ENCODE data around the gene LRRC41.

The LRRC41 gene

GRCh38 chr1:46303038-46303871 lies at the start of gene LRRC41, which contains the start of gene UQCRH:
LRRC41 (minus strand) TSS chr1:46303616; CDS start chr1:46303322, 294 bp downstream.
UQCRH (plus strand) TSS chr1:46303698; CDS start chr1:46303767, 69 bp downstream.
- Histone ChIP-seq H3K9me3 (ENCODE audit: insufficient read depth, low read length, severe bottlenecking) (no peaks in the 10 kb centered on the region), H2AFZ (ENCODE audit: low read depth, low read length) (peak within 1 kb of the TSS; percentile 81), H4K20me1 (ENCODE audit: insufficient read depth, low read length) (peaks cover 35% of the 10 kb centered on the region; the same call in 1 of the 2 replicates), H3K4me1 (ENCODE audit: insufficient read depth, low read length) (peaks cover 48% of the 10 kb centered on the region), H3K36me3 (ENCODE audit: insufficient read depth, low read length) (peaks cover 28% of the 10 kb centered on the region), H3K9ac (ENCODE audit: low read depth, low read length) (peak within 1 kb of the TSS; percentile 97), H3K4me2 (ENCODE audit: insufficient read depth, low read length) (peak within 1 kb of the TSS; percentile 88), H3K27me3 (ENCODE audit: insufficient read depth, low read length, poor library complexity) (no peaks in the 10 kb centered on the region), H3K27ac (ENCODE audit: low read length) (peak within 1 kb of the TSS; percentile 95), H3K79me2 (ENCODE audit: insufficient read depth, low read length) (peaks cover 98% of the 10 kb centered on the region), H3K4me3 (ENCODE audit: low read depth in 1 of 2, low read length in 2 of 2) (peak within 1 kb of the TSS; percentile 81 to 82)
- peak; percentile 93 for DNase-seq
- no peak for TF ChIP-seq EZH2 (IDR thresholded peaks at IDR 0.05; ENCODE audit: borderline replicate concordance, low read depth, low read length, severe bottlenecking)
- peak; percentile 33 for TF ChIP-seq CTCF (IDR thresholded peaks at IDR 0.05; ENCODE audit: borderline replicate concordance, extremely low read depth, low read length, poor library complexity, severe bottlenecking)
- peak; percentile 78 for ATAC-seq (ENCODE audit: insufficient read depth, low read depth)

- H2AFZ ChIP-seq (ENCODE audit: low read depth, low read length), result no peak overlapping the region
- TF ChIP-seq EZH2 (IDR thresholded peaks at IDR 0.05; ENCODE audit: borderline replicate concordance, low read depth, low read length, severe bottlenecking) (no peak), CTCF (IDR thresholded peaks at IDR 0.05; ENCODE audit: borderline replicate concordance, extremely low read depth, low read length, poor library complexity, severe bottlenecking) (no peak)
These were observed 48.9 kb upstream of the LRRC41 start for GRCh38 chr1:46352363-46352762.

GRCh38 chr1:46345281-46345680 lies 41.9 kb upstream of the LRRC41 start:
- Histone ChIP-seq H3K9me3 (ENCODE audit: insufficient read depth, low read length, severe bottlenecking) (no peaks in the 10 kb centered on the region), H3K4me2 (ENCODE audit: insufficient read depth, low read length) (no peak overlapping the region), H3K4me3 (ENCODE audit: low read depth in 1 of 2, low read length in 2 of 2) (no peak overlapping the region), H4K20me1 (ENCODE audit: insufficient read depth, low read length) (peaks cover 33% of the 10 kb centered on the region), H3K9ac (ENCODE audit: low read depth, low read length) (no peak overlapping the region), H2AFZ (ENCODE audit: low read depth, low read length) (no peak overlapping the region), H3K27ac (ENCODE audit: low read length) (no peak overlapping the region), H3K4me1 (ENCODE audit: insufficient read depth, low read length) (peaks cover 29% of the 10 kb centered on the region), H3K79me2 (ENCODE audit: insufficient read depth, low read length) (peaks cover 42% of the 10 kb centered on the region), H3K36me3 (ENCODE audit: insufficient read depth, low read length) (peaks cover 70% of the 10 kb centered on the region), H3K27me3 (ENCODE audit: insufficient read depth, low read length, poor library complexity) (no peaks in the 10 kb centered on the region)
- DNase-seq (no peak), ATAC-seq (ENCODE audit: insufficient read depth, low read depth) (no peak)
- TF ChIP-seq CTCF (IDR thresholded peaks at IDR 0.05; ENCODE audit: borderline replicate concordance, extremely low read depth, low read length, poor library complexity, severe bottlenecking) (no peak), EZH2 (IDR thresholded peaks at IDR 0.05; ENCODE audit: borderline replicate concordance, low read depth, low read length, severe bottlenecking) (no peak)

More at GRCh38 chr1:46352363-46352762, 48.9 kb upstream of the LRRC41 start:
- no peaks in the 10 kb centered on the region for H3K9me3 ChIP-seq (ENCODE audit: insufficient read depth, low read length, severe bottlenecking)
- H3K79me2 ChIP-seq (ENCODE audit: insufficient read depth, low read length), result no peaks in the 10 kb centered on the region
- no peaks in the 10 kb centered on the region for H4K20me1 ChIP-seq (ENCODE audit: insufficient read depth, low read length)
- peaks cover 72% of the 10 kb centered on the region for H3K36me3 ChIP-seq (ENCODE audit: insufficient read depth, low read length)
- no peaks in the 10 kb centered on the region for H3K27me3 ChIP-seq (ENCODE audit: insufficient read depth, low read length, poor library complexity)
- DNase-seq (no peak), ATAC-seq (ENCODE audit: insufficient read depth, low read depth) (no peak)
- no peak overlapping the region for H3K4me2 ChIP-seq (ENCODE audit: insufficient read depth, low read length)
- no peaks in the 10 kb centered on the region for H3K4me1 ChIP-seq (ENCODE audit: insufficient read depth, low read length)
- H3K27ac ChIP-seq (ENCODE audit: low read length), result no peak overlapping the region
- no peak overlapping the region for H3K4me3 ChIP-seq (ENCODE audit: low read depth in 1 of 2, low read length in 2 of 2)
- H3K9ac ChIP-seq (ENCODE audit: low read depth, low read length), result no peak overlapping the region
